NCI-H748 (cell line): Measurements from ENCODE around the gene FAM72B.
"Not testable (repeated sequence)": the region's sequence is repeated elsewhere in the genome, so short reads cannot be mapped to it uniquely, and the experiment has no call there.

Experiments
- DNase-seq: peaks from one replicate; lab custom pipeline; 2025; ENCODE audit not compliant: unreplicated experiment; lab: John Stamatoyannopoulos, UW

FAM72B gene

DNA sequence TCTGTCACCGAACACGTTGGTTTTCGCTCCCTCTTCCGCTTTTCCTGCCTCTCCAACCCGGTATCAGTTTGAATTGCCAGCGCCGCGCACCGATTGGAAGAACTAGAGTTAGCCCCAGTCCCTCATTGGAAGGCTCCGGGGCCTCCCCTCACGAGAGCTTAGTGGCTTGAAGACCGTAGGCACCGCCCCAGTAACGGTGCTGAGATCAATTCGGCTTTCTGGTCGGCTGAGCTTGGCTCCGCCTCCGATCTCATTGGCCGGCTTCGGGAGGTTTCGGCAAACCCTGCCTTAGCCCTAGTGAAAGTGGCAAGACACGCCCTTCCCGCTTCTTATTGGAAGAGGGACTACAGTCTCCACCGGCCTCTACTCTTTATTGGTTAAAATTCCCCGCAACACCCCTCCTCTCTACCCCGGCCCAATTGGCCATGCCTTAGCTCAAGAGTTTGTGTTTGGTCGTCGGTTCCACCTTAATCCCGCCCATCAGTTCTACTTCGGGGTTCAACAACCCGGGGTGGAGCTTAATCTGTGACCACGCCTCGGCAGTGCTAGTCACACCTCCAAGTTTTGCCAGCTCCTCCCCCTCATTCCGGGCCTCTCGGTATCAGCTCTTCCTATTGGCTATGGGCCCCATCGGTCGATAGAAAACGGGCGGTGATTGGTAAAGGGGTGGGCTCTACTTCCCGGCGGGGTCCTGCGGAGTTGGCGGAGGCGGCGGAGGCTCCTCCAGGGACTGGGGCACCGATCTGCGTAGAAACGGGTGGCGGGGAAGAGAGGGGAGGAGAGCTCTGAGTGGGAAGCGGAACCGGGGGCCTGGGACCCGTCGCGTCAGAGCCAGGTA, at the start of gene FAM72B, which contains the start of gene SRGAP2C:
Gene FAM72B, minus strand, starts transcription at position 51 of the 838 bp plus-strand sequence. CDS start 851 bp downstream, outside the sequence.
Gene SRGAP2C, plus strand, starts transcription at position 686 of the 838 bp plus-strand sequence. CDS start 2,472 bp downstream, outside the sequence.
- peak; percentile 99 for DNase-seq

DNA sequence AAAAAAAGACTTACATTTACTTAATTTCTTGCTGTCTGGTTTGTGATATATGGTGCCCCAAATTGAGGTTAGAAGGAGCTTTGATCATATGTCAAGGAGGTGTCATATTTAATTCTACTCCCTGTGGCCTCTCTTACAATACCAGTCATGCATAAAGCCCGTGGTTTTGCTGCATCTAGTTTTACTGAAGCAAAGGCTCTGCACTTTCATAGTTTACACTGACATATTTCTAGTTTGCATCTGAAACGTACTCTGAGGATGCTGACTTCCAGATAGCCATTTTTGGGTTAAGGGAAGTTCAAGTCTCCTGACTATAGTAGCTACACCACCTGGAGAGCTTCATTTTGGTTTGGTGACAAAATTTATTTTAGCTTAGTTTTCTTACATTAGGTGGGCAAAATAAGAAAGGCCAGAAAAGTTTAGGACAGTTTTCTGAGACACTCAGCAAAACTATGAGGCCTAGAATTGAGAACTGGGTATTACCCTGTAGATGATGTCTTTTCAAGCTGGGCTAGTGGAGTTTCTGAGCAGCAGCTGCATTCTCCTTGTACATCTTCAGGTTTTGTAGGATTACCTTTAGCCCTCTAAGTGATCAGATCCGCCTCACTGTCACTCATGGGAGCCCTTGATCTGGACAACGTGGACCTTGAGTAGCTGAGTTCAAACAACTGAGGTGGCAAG, 48.4 kb upstream of the FAM72B start:
- not testable (repeated sequence) for DNase-seq

DNA sequence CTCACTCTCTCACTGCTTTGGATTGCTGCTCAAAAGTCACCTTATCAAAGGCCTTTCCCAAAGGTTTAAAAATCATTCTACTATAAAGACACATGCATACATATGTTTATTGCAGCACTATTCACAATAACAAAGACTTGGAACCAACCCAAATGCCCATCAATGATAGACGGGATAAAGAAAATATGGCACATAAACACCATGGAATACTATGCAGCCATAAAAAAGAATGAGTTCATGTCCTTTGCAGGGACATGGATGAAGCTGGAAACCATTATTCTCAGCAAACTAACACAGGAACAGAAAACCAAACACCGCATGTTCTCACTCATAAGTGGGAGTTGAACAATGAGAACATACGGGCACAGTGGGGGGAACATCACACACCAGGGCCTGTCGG, 46.5 kb upstream of the FAM72B start:
- DNase-seq: not testable (repeated sequence)

DNA sequence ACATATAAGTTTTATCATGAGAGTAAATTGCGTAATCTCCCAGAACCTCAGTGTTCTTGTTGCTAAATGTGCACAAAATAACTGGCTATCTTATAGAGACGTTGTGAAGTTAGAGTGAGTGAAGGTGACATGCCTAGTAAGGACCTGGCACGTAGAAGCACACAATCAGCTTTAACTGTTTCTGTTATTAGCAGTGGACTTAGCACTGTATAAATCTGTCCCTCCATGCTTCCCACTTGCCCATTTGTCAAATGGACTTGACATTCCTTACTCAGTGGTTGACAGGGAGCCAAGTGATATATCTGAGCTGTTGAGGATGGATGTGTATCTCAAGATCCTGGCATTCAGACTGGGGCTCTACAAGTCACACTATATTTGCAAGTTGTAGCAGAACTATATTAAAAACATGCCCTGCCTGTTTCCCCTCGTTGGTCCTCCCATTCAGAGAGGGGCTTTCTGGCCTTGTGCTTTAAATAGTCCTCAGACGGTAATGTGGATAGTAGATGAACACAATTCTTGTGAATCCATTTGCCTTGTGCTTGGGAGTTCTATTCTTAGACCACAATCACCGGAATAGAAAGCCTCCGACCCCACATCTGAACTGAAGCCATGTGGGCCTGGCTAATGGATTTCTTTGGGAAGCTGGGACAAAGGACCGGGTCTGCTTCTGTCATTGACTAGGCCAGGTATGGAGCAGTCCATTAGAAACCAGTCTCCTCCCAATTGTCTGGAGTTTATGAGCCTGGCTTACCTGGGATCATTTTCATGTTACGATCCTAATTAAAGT, 43.6 kb upstream of the FAM72B start:
- not testable (repeated sequence) for DNase-seq

DNA sequence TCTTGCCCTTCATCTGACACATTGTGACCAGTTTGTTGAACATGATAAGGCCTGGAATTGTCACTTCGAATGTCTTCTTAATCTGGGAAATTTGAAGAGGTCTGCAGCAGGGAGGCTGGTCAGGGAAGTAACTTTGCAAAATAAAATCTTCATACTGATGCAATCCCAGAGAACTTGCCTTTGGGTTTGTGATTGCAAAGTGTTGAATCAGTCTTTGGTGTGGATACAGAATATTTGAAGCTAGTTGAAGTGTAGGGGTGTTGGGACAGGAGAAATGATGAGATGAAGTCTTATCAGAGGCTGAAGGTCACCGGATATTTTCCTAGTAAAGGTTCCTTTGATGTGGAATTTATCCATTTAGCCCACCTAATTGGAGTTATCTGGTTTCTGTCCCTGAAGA, 42.8 kb upstream of the FAM72B start:
- not testable (repeated sequence) for DNase-seq

DNA sequence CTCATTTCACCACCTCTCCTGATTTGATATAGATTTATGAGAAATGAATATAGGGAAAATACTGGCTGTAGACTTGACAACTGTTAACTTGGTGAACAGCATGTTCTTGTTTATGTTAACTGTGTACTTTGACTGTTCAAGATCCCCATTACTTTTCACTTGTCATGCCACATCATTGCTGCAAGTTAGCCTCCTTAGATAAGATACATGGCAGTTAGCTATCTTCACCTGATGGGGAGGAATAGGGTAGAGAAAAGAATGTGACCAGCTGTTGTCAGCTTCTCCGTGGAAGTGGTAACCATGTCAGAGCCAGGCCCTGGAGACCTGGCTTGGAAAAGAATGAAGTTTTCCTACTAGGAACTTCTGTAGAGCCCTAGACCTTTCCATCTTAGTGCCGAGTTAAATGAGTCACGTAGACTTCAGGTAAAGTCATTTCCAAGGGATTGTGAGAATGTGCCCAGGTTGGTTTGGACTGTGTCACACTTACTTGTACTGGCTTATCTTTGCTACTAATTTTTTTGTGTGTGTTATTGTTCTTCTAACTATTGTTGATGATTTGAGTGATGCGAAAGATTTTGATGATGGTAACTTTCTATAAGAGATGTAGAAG, 42.3 kb upstream of the FAM72B start:
- DNase-seq: not testable (repeated sequence)

DNA sequence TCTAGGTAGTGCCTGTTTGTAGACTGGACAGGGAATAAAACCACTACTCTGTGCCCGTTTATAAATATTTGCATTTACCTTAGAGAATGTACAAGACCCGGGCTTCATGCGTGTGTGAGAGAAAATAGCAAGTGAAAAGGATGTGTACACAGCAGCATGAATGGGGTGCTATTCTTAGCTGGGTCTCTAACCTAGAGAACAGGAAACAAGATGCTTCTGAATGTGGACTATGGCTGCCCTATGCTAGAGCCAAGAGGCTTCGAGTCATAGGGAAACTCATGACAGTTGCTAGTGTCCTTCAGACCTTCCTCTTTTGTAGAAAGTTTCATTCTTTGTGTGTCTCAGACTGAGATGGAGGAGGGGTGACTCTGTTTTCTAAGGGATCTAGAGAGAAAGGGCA, 40.6 kb upstream of the FAM72B start:
- not testable (repeated sequence) for DNase-seq

DNA sequence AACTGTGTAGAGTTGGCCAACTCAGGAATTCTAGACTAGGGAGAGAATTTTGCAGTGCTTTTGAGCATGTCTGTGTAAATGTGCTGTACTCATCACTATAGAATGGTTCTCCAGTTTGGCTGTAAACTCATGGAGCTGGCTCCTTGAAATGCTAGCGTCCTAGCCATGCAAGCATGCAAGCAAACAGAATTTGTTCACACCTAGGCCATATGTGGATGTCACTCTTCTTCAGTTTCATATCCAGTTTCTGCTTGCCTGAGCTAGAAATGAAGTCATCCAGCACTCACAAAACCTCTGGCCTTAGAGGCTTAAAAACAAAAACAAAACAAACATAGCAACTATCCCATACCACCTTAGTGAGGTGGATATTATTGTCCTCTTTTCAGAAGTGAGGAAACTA, 37.6 kb upstream of the FAM72B start:
- not testable (repeated sequence) for DNase-seq

DNA sequence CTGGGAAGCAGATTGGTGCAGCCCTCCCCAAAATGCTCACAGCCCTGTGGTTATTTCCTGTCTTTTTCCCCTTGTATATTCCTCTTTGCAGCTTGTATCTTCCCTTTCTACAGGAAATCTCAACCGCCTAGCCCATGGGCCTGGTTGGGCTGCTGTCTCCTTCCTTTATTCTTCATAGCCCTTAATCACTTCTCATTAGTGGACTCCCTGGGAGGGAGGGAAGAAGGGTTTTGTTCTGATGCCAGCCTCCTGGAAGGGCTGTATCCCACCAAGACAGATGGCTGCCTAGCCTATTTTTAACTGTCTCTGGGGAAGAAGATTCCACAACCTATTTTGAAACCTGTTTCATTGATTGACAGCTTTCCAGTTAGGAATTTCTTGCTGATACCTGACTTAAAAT, 32.5 kb upstream of the FAM72B start:
- DNase-seq: not testable (repeated sequence)

DNA sequence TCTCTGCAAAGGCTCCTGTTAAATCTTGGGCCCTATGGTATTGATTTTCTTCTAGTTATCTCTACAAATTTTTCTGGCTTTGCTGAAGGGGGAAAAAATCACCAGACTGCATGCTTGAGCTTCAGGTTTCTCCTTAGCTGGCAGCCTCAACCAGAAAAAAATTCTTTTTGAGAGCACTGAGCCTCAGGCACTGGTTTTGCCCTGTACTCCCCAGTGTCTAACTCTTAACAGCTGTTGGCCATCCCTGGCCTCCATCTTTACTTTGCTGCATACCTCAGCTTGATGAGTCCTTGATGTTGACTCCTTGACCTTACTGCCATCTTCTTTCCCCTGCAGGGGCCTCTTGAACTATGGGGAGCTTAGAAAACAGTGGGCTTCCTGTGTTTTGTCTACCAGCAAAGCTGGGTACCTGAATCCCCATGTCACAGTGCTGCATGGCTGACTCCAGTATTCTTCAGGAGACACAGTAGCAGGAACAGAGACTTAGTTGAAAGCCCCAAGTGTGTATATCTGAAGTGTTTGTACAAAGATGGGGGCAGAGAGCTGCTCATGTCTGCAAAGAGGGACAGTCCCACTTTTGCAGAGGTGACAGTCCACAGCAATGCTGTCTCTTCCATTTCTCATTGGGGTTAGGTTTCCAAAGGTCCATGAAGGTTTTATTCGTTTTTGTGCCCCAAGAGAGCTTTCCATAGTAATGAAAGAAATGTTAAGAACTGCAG, 31.7 kb upstream of the FAM72B start:
- DNase-seq: not testable (repeated sequence)

DNA sequence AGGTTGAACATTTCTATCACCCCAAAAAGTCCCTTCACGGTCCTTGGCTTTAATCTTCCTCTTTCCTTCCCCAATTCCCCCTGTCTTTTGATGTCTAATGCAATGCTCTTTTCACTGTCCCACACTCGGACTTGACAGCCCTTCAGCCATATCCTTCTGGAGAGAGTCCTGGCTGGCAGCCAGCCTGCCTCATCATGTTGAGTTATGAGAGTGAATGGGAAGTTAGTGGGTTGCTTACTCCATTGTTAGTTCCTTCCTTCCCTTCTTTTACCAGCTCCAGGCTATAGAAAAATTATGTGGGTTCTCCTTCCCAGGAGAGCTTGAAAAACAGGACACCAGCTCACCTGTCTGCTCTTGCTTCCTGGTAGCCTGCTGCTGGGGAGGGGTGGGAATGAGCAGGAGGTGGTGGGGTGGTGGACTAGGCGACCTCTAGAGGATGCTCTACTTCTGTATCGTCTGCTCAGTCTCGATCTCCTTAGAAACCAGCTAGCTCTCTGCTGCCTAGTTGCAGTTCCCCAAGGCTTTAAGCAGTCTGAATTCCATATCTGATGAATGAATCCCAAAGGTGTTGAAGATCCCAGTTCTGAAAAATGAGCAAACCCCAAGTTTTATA, 30.5 kb upstream of the FAM72B start:
- not testable (repeated sequence) for DNase-seq

DNA sequence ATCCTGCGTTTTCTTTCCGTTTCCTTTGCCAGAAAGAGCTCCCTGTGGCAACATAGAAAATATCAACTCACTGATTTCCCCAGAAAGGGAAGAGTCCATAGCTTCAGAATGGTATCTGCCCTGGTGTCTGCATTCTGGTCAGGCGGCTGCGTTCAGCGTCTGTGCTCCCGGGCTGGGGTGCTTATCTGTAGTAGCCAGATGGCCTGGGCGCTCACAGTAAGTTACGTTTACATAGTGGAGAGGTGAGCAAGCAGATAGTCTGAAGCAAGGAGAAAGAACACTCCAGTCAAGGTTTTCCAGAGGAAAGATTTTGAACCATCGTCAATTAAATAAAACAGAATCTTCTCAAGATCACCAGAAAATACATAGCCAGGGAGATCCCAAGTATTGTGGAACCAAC, 29.4 kb upstream of the FAM72B start:
- not testable (repeated sequence) for DNase-seq

DNA sequence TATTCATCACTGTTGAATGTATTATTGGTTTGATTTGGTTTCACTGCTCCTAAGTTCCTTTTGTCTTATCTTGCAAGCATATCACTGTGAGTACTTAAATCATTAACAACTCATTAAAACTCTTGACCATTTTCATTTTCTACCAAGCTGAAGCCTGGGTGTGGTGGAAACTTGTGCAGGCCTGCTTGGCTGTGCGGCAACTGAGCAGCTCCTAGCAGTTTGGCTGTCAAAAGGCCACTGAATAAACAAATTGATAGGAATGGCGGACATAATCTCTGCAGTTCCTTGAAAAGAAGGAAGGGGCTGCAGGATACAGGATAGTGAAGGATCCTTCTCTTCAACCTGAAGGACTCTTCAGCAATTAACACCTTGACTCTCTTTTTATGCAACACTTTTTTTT, 26.6 kb upstream of the FAM72B start:
- DNase-seq: not testable (repeated sequence)

DNA sequence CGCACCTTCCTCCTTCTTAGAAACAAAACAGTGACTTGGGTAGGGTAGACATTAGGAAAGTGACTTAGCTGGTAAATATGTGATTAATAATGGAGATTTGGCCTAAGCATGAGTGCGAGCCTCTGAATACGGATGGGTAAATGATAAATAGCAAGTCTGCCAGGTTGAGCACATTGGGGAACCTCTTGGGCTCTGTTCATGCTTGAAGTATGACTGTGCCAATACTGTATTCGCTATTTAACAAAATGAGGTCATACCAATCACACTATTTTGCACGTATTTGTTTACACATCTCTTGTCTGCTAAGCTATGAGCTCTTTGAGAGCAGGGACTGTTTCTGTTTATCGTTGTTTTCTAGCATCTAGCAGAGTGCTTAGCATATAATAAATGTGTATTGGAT, 24.2 kb upstream of the FAM72B start:
- not testable (repeated sequence) for DNase-seq

DNA sequence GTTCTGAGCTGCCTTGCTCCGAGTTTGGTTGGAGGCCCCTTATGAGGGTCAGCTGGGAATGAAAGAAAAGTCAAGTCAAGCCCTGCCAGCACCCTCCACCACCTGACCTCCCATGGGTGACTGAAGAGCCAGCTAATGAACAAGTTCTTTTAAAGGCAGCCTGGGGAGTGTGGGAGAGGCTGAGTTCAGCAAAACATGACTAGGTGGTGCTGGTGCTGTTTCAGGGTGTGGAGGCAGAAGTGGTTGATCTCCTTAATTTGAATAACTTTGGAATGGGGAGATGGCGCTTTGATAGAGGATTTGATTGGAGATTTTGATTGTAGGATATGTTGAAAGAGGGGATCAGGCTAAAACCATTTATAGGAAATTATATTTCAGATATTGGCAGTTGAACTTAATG, 23.2 kb upstream of the FAM72B start:
- not testable (repeated sequence) for DNase-seq

DNA sequence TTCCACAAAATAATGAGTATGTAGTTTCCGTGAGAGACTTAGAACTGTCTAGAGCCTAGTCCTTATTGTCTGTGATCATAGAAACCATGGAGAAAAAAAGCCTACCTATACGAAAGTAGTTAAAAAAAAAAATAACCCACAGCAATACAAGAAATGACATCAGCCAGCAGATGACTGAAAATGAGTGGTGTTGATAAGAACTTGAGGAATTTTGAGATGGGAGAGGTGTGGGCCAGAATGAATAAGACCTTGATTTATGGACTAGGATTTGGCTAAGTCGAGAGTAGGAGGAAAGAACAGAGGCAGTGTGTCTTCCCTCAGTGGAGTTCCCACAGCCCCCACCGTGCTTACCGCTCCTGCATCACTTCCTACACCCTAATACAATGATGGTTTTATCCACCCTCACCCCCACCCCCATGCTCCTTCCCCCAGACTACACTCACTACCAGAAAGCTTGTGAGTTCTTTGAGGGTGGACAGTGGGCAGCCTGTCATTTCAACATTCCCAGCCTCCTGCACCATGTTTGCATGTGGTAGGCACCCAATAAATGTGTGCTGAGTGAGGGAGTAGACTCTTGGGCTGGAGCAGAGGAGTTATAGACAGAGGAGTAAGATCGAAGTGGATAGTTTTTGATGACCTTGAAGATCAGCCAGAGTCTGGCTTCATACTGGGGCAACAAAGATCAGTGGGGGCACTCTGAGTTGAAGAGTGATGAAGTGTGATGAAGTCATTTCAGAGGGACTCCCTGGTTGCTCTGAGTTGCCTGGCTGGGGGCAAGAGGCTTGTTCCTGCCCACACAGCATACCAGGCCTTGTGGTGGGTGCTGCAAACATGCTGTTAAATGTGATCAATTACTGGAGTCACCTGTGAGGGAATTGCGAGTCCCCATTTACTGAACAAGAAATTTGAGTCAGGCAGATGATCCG, 21.9 kb upstream of the FAM72B start:
- DNase-seq: not testable (repeated sequence)

DNA sequence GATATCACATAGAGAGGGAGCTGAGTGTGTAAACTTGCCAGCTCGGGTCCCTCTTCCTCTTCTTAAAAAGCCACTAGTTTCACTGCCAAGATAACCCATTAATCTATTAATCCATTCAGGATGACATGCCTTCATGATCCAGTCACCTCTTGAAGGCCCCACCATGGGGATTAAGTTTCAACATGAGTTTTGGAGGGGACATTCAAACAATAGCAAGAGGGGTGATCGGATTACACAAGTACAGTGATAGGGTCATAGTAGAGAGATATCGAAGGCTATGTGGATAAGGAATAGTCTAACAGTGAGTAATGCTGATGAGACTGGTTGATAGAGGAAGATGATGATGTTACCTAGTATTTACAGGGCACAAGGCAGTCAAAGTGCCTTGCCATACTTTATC, 18.8 kb upstream of the FAM72B start:
- not testable (repeated sequence) for DNase-seq
